SK-N-SH (cell line): Measurements from ENCODE around the gene ABCC10. TPM values are rescaled to one million over a fixed set of nuclear protein-coding genes. Genes with fewer than 3 reads are reported as not detected.

Experiments
- CTCF ChIA-PET: fragments of 300-600, 350-600 bp; formaldehyde crosslinking; extraction: SDS; loops from one replicate; lab custom pipeline; 2021; lab: Yijun Ruan, JAX
- POLR2A ChIA-PET: fragments of 350-600 bp; sonication (Branson Sonifier 250); formaldehyde crosslinking; extraction: SDS; loops from one replicate; lab custom pipeline; 2020; ENCODE audit warnings: antibody characterized with exemption, inconsistent platforms; lab: Yijun Ruan, JAX
- DNase-seq: peaks from one replicate; pipeline ENCODE4 v3.0.0; 2012
- H2AFZ ChIP-seq: fragments of 200-600 bp; sonication (generic); 2 replicates; pipeline ENCODE4 v1.8.1; 2016; ENCODE audit warnings: antibody characterized with exemption, mild to moderate bottlenecking, low read depth
- H3F3A ChIP-seq: fragments of 200-600 bp; sonication (generic); replicated peaks from 2 replicates; pipeline ENCODE3; 2016; ENCODE audit warnings: antibody characterized with exemption, mild to moderate bottlenecking; ENCODE audit not compliant: insufficient read depth
- H3K27ac ChIP-seq, 2 experiments: fragments of 200-500 bp in 1 of 2; fragments of 200-600 bp in 1 of 2; sonication (Bioruptor generic) in 1 of 2; sonication (generic), shearing (Covaris generic) in 1 of 2; 2 replicates each; pipeline versions ENCODE4 v1.5.1 to v1.6.1; 2014 to 2016; ENCODE audit warnings: low read depth in 2 of 2, inconsistent platforms in 1 of 2, low read length in 1 of 2, mild to moderate bottlenecking in 1 of 2, mixed read lengths in 1 of 2
- H3K27me3 ChIP-seq: fragments of 200-600 bp; sonication (generic), shearing (Covaris generic); 2 replicates; pipeline ENCODE4 v1.6.1; 2016; ENCODE audit warnings: mixed run types; ENCODE audit not compliant: insufficient read depth
- H3K36me3 ChIP-seq, 2 experiments: fragments of 200-500 bp in 1 of 2; fragments of 200-600 bp in 1 of 2; sonication (Bioruptor generic) in 1 of 2; sonication (generic) in 1 of 2; replicated peaks in 1 of 2; 2 replicates each; pipeline versions ENCODE3 to v1.5.1; 2014 to 2016; ENCODE audit warnings: low read length in 1 of 2, mild to moderate bottlenecking in 1 of 2; ENCODE audit not compliant: insufficient read depth in 2 of 2, control insufficient read depth in 1 of 2
- H3K4me1 ChIP-seq, 2 experiments: fragments of 200-500 bp in 1 of 2; fragments of 200-600 bp in 1 of 2; sonication (Bioruptor generic) in 1 of 2; sonication (generic), shearing (Covaris generic) in 1 of 2; 2 replicates each; pipeline versions ENCODE4 v1.5.1 to v1.6.1; 2014 to 2016; ENCODE audit warnings: low read depth in 1 of 2, low read length in 1 of 2, mixed run types in 1 of 2; ENCODE audit not compliant: insufficient read depth in 2 of 2, control insufficient read depth in 1 of 2
- H3K4me2 ChIP-seq: fragments of 200-600 bp; sonication (generic), shearing (Covaris generic); 2 replicates; pipeline ENCODE4 v1.6.1; 2017; ENCODE audit warnings: mixed run types
- H3K4me3 ChIP-seq, 2 experiments: fragments of 200-500 bp in 1 of 2; fragments of 200-600 bp in 1 of 2; sonication (Bioruptor generic) in 1 of 2; sonication (generic), shearing (Covaris generic) in 1 of 2; 2 replicates each; pipeline versions ENCODE4 v1.5.1 to v1.8.1; 2014 to 2016; ENCODE audit warnings: low read depth in 2 of 2, inconsistent platforms in 1 of 2, low read length in 1 of 2, mild to moderate bottlenecking in 1 of 2, mixed read lengths in 1 of 2, moderate library complexity in 1 of 2
- H3K79me2 ChIP-seq: fragments of 200-600 bp; sonication (generic); 2 replicates; pipeline ENCODE4 v1.8.1; 2017; ENCODE audit warnings: mild to moderate bottlenecking; ENCODE audit not compliant: insufficient read depth
- H3K9ac ChIP-seq: fragments of 200-600 bp; sonication (generic); 2 replicates; pipeline ENCODE4 v1.6.1; 2017; ENCODE audit warnings: mixed run types
- H3K9me2 ChIP-seq: fragments of 200-600 bp; sonication (generic); 2 replicates; pipeline ENCODE4 v1.6.1; 2017; ENCODE audit warnings: mixed run types
- H3K9me3 ChIP-seq: fragments of 200-600 bp; sonication (generic); 2 replicates; pipeline ENCODE4 v1.6.1; 2017; ENCODE audit warnings: mixed run types, mild to moderate bottlenecking, moderate library complexity
- H4K20me1 ChIP-seq: fragments of 200-600 bp; sonication (generic); 2 replicates; pipeline ENCODE4 v1.6.1; 2017; ENCODE audit warnings: mild to moderate bottlenecking, mixed run types; ENCODE audit not compliant: insufficient read depth
- EP300 ChIP-seq, 2 experiments: IDR thresholded peaks; 2 replicates each; pipeline versions ENCODE4 v1.4.0 to v1.6.1; 2012; ENCODE audit warnings: borderline replicate concordance in 1 of 2, low read depth in 1 of 2, low read length in 1 of 2
- FOSL2 ChIP-seq: IDR thresholded peaks from 2 replicates; pipeline ENCODE4 v1.4.0; 2012; ENCODE audit warnings: low read depth, mild to moderate bottlenecking, moderate library complexity, borderline replicate concordance
- MXI1 ChIP-seq: IDR thresholded peaks from 2 replicates; pipeline ENCODE4 v1.6.1; 2012; ENCODE audit warnings: mild to moderate bottlenecking, low read depth, low read length, improper control_type of control experiment
- YY1 ChIP-seq: IDR thresholded peaks from 2 replicates; pipeline ENCODE4 v1.4.0; 2012; ENCODE audit warnings: low read depth, mild to moderate bottlenecking
- WGBS: methylation state at CpG from one replicate; pipeline ENCODE4 v1.1.6; 2017; ENCODE audit warnings: low lambda C conversion rate; 5-methylcytosine and 5-hydroxymethylcytosine counted together
- polyA plus RNA-seq, 3 experiments: library from polyadenylated mRNA; depleted of rRNA; stranded (reverse); fragments of >200 nt; gene quantifications; 2 replicates each; pipeline ENCODE4 v1.2.3, GENCODE V29; 2012
- TF ChIP-seq, protein P1 (sequence below): IDR thresholded peaks from 2 replicates; pipeline ENCODE4 v1.4.0; 2012; ENCODE audit warnings: low read depth
- TF ChIP-seq, protein P2 (sequence below): IDR thresholded peaks from 2 replicates; pipeline ENCODE4; 2012
- TF ChIP-seq, protein P3 (sequence below): fragments of 200-600 bp; sonication (generic); IDR thresholded peaks from 2 replicates; pipeline ENCODE4 v1.6.1; 2017; ENCODE audit warnings: antibody characterized with exemption, mild to moderate bottlenecking, moderate library complexity
- TF ChIP-seq, protein P4 (sequence below): fragments of 150-350 bp; IDR thresholded peaks from 2 replicates; pipeline ENCODE4 v1.6.1; 2017; ENCODE audit warnings: antibody characterized with exemption, low read length, low read depth, borderline replicate concordance
- TF ChIP-seq, protein P5 (sequence below): IDR thresholded peaks from 2 replicates; pipeline ENCODE4 v1.4.0; 2012; ENCODE audit warnings: low read depth, borderline replicate concordance
- TF ChIP-seq, protein P6 (sequence below): IDR thresholded peaks from 2 replicates; pipeline ENCODE4 v1.6.1; 2012; ENCODE audit warnings: mild to moderate bottlenecking, low read depth, low read length, moderate library complexity

Gene ABCC10
- polyA plus RNA-seq, 1 of the 3 experiments (the other 2 are of a cell fraction) = 28.3 TPM

DNA sequence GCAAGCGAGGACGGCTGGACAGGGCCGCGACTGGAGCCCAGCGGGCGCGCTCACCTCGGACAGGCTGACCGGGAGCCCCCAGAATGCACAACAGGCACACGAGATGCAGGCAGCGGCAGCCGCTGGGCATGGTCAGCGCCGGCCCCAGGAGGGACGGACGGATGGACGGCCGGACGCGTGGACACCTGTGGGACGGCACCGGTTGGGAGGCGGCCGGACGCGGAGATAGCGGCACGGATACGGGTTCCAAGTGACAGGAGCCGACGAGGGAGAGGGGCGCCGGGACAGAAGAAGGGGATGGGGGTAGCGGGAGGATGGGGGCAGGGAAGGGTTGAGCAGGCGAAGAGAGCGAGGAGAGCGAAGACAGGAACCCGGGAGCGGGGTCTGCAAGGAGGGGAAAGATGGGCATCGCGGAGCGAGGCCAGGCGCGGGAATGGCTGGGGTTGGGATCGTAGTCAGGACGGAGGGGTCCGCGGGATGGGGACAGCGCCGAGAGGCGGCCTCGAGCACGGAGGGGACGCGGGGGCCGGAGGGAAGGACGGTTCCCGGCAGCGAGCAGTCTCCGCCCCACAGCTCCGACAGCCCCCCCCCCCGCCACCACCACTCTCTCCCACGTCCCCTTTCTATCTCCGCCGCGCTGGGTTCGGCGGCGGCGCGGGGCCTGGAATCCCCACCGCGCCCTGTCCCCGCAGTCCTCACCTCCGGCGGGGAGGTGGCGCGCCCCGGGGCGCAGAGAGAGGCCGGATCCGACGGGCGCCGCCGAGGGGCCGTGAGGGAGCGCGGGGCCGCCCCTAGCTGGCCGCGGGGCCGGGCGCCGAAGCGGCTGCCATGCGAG, 27.6 kb downstream of the ABCC10 start:
- Histone ChIP-seq H3K9me3 (no peaks in the 10 kb centered on the region), H3K27me3 (peaks cover 7% of the 10 kb centered on the region; the same call in 1 of the 2 replicates), H3F3A (peaks cover 11% of the 10 kb centered on the region), H3K9me2 (no peaks in the 10 kb centered on the region), H2AFZ (peak overlapping the region; percentile 78; the same call in 1 of the 2 replicates), H3K4me1 (peaks cover 0 to 8% of the 10 kb centered on the region in 2 experiments; a peak in 1 of 4 replicates), H4K20me1 (no peaks in the 10 kb centered on the region), H3K27ac (no peak overlapping the region; a peak in 1 of 4 replicates), H3K4me3 (peak overlapping the region; percentile 49 to 60), H3K79me2 (no peaks in the 10 kb centered on the region), H3K9ac (no peak overlapping the region), H3K36me3 (peaks cover 3 to 14% of the 10 kb centered on the region in 2 experiments), H3K4me2 (peak overlapping the region; percentile 90)
- ChIA-PET POLR2A (interaction anchor here (0.6 to 1.4 kb wide), 4 partner anchors 11 to 55 kb away, joined by 3 read pairs; partner anchors contain the start of gene LRRC73), CTCF (interaction anchor here (0.6 to 14.6 kb wide), 15 partner anchors 9 to 105 kb away, joined by 3 to 382 read pairs (median 4); partner anchors contain the start of genes LRRC73 and TJAP1)
- WGBS = under 1% methylated on average over 52 of the region's 97 CpGs
- TF ChIP-seq, protein P1, sequence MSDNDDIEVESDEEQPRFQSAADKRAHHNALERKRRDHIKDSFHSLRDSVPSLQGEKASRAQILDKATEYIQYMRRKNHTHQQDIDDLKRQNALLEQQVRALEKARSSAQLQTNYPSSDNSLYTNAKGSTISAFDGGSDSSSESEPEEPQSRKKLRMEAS = 0 out of 2 replicates have a peak, but pooled peaks have one; percentile 43
- TF ChIP-seq EP300 (IDR thresholded peaks at IDR 0.05; ENCODE audit: borderline replicate concordance in 1 of 2, low read depth in 1 of 2, low read length in 1 of 2) (no peak), FOSL2 (no peak), MXI1 (peak; percentile 74), YY1 (no peak)
- TF ChIP-seq, protein P2, sequence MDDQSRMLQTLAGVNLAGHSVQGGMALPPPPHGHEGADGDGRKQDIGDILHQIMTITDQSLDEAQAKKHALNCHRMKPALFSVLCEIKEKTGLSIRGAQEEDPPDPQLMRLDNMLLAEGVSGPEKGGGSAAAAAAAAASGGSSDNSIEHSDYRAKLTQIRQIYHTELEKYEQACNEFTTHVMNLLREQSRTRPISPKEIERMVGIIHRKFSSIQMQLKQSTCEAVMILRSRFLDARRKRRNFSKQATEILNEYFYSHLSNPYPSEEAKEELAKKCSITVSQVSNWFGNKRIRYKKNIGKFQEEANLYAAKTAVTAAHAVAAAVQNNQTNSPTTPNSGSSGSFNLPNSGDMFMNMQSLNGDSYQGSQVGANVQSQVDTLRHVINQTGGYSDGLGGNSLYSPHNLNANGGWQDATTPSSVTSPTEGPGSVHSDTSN = peak; percentile 3; the same call in 1 of the 2 replicates
- TF ChIP-seq, protein P3, sequence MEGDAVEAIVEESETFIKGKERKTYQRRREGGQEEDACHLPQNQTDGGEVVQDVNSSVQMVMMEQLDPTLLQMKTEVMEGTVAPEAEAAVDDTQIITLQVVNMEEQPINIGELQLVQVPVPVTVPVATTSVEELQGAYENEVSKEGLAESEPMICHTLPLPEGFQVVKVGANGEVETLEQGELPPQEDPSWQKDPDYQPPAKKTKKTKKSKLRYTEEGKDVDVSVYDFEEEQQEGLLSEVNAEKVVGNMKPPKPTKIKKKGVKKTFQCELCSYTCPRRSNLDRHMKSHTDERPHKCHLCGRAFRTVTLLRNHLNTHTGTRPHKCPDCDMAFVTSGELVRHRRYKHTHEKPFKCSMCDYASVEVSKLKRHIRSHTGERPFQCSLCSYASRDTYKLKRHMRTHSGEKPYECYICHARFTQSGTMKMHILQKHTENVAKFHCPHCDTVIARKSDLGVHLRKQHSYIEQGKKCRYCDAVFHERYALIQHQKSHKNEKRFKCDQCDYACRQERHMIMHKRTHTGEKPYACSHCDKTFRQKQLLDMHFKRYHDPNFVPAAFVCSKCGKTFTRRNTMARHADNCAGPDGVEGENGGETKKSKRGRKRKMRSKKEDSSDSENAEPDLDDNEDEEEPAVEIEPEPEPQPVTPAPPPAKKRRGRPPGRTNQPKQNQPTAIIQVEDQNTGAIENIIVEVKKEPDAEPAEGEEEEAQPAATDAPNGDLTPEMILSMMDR = peak; percentile 15; the same call in 1 of the 2 replicates
- TF ChIP-seq, protein P4, sequence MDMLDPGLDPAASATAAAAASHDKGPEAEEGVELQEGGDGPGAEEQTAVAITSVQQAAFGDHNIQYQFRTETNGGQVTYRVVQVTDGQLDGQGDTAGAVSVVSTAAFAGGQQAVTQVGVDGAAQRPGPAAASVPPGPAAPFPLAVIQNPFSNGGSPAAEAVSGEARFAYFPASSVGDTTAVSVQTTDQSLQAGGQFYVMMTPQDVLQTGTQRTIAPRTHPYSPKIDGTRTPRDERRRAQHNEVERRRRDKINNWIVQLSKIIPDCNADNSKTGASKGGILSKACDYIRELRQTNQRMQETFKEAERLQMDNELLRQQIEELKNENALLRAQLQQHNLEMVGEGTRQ = no peak
- TF ChIP-seq, protein P5, sequence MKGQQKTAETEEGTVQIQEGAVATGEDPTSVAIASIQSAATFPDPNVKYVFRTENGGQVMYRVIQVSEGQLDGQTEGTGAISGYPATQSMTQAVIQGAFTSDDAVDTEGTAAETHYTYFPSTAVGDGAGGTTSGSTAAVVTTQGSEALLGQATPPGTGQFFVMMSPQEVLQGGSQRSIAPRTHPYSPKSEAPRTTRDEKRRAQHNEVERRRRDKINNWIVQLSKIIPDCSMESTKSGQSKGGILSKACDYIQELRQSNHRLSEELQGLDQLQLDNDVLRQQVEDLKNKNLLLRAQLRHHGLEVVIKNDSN = no peak
- TF ChIP-seq, protein P6, sequence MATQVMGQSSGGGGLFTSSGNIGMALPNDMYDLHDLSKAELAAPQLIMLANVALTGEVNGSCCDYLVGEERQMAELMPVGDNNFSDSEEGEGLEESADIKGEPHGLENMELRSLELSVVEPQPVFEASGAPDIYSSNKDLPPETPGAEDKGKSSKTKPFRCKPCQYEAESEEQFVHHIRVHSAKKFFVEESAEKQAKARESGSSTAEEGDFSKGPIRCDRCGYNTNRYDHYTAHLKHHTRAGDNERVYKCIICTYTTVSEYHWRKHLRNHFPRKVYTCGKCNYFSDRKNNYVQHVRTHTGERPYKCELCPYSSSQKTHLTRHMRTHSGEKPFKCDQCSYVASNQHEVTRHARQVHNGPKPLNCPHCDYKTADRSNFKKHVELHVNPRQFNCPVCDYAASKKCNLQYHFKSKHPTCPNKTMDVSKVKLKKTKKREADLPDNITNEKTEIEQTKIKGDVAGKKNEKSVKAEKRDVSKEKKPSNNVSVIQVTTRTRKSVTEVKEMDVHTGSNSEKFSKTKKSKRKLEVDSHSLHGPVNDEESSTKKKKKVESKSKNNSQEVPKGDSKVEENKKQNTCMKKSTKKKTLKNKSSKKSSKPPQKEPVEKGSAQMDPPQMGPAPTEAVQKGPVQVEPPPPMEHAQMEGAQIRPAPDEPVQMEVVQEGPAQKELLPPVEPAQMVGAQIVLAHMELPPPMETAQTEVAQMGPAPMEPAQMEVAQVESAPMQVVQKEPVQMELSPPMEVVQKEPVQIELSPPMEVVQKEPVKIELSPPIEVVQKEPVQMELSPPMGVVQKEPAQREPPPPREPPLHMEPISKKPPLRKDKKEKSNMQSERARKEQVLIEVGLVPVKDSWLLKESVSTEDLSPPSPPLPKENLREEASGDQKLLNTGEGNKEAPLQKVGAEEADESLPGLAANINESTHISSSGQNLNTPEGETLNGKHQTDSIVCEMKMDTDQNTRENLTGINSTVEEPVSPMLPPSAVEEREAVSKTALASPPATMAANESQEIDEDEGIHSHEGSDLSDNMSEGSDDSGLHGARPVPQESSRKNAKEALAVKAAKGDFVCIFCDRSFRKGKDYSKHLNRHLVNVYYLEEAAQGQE = 0 out of 2 replicates have a peak, but pooled peaks have one; percentile 5
- DNase-seq = peak; percentile 94
